ENCODE results near the gene CARD10. TPM values are rescaled to one million over a fixed set of nuclear protein-coding genes. Genes with fewer than 3 reads are reported as not detected.

The CARD10 gene
- total RNA-seq, 2 experiments from 2014 or later = 0.09 to 0.18 TPM

DNA sequence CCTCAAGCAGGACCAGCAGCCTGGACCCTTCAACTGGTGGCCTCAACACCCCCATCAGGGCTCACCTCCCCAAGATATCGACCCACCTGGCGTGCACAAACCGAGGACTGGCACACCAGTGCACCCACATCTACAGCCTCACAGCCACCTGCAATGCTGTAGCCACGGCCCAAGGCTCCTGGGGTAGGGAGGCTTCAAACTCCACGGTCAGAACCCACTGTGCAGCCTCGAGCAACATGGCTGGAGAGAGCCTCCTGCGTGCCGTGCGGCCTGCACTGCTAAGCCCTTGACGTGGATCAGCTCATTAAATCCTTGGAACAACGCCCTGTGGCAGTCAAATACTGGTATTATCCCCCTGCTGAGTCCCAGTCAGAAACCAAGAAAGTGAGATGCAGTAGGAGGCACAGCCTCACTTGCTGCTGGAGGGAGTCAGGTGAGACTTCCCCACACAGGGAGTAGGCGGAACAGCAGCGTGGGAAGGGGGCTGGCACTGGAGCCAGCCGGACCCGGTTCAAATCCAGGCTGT is 4.6 kb downstream of the CARD10 start:
- ChIA-PET POLR2A (no interaction called here), CTCF (no interaction called here)
- no peak overlapping the region for H3K4me3 Mint-ChIP-seq
- no peak overlapping the region for H3K27ac Mint-ChIP-seq
- intact Hi-C loops (cut with micrococcal nuclease) = no loop called here
- TF ChIP-seq, protein P1, sequence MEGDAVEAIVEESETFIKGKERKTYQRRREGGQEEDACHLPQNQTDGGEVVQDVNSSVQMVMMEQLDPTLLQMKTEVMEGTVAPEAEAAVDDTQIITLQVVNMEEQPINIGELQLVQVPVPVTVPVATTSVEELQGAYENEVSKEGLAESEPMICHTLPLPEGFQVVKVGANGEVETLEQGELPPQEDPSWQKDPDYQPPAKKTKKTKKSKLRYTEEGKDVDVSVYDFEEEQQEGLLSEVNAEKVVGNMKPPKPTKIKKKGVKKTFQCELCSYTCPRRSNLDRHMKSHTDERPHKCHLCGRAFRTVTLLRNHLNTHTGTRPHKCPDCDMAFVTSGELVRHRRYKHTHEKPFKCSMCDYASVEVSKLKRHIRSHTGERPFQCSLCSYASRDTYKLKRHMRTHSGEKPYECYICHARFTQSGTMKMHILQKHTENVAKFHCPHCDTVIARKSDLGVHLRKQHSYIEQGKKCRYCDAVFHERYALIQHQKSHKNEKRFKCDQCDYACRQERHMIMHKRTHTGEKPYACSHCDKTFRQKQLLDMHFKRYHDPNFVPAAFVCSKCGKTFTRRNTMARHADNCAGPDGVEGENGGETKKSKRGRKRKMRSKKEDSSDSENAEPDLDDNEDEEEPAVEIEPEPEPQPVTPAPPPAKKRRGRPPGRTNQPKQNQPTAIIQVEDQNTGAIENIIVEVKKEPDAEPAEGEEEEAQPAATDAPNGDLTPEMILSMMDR (IDR thresholded peaks at IDR 0.05) = no peak
- H3K4me1 Mint-ChIP-seq (ENCODE audit: low read depth) = no peaks in the 10 kb centered on the region
- DNase-seq = no peak
- peaks cover 9% of the 10 kb centered on the region for H3K27me3 Mint-ChIP-seq
- no peaks in the 10 kb centered on the region for H3K9me3 Mint-ChIP-seq
- ATAC-seq = no peak
- H3K36me3 Mint-ChIP-seq (ENCODE audit: low read depth) = no peaks in the 10 kb centered on the region

DNA sequence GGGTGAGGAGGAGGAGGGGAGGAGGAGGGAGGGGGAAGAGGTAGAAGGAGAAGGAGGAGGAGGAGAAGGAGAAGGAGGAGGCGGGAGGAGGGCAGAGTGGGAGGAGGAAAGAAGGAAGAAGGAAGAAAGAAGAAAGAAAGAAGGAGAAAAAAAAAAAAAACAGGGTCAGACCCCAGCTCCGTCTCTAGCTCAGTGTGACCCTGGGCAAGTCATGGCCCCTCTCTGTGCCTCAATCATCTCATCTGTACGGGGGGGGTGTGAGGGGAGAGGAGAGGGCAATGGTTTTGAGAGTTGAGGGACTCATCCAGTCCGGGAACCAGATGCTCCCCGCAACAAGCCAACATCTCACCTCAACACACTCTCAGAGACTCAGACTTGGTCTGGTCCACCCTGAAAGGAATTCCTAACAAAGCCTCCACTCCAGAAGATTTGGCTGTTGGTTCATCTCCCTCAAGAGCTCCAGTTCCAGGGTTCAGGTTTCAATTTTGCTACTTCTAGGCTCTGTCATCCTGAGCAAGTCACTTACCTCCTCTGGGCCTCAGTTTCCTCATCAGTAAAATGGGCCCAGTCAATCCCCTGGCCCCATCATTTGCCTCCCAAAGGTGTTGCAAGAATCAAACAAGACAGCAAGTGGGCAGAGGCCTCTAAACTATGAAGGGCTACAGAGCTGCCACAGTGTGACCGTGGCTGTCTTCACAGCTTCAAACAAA is 7.7 kb downstream of the CARD10 start:
- ATAC-seq = no peak
- Mint-ChIP-seq H3K27ac (no peak overlapping the region), H3K9me3 (no peaks in the 10 kb centered on the region), H3K36me3 (ENCODE audit: low read depth) (no peaks in the 10 kb centered on the region), H3K4me1 (ENCODE audit: low read depth) (no peaks in the 10 kb centered on the region), H3K4me3 (no peak overlapping the region), H3K27me3 (no peaks in the 10 kb centered on the region)
- ChIA-PET CTCF (interaction anchor here (1.3 kb wide), 1 partner anchor 56 kb away, joined by 5 read pairs; no protein-coding TSS in a partner anchor), POLR2A (no interaction called here)
- TF ChIP-seq, protein P1 (IDR thresholded peaks at IDR 0.05) = no peak
- intact Hi-C loops (cut with micrococcal nuclease) = no loop called here
- DNase-seq = no peak

DNA sequence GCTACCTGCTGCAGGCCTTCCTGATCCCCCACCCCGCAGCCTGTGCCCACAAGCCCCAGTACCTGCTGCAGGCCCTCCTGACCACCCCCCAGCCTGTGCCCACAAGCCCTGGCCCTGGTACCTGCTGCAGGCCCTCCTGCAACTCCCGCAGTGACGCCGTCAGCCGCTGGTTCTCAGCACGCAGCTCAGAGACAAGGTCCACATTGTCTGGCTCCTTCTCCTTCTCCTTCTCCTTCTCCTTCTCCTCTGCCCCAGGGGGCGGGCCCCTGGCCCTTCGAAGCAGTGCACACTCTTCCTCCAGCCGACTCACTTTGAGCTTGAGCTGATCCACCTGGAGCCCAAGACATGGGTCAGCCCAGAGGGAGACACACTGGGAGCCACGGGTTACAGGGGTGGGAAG is 9.1 kb downstream of the CARD10 start:
- Mint-ChIP-seq H3K27me3 (no peaks in the 10 kb centered on the region), H3K4me1 (ENCODE audit: low read depth) (no peaks in the 10 kb centered on the region)
- POLR2A ChIA-PET = no interaction called here

DNA sequence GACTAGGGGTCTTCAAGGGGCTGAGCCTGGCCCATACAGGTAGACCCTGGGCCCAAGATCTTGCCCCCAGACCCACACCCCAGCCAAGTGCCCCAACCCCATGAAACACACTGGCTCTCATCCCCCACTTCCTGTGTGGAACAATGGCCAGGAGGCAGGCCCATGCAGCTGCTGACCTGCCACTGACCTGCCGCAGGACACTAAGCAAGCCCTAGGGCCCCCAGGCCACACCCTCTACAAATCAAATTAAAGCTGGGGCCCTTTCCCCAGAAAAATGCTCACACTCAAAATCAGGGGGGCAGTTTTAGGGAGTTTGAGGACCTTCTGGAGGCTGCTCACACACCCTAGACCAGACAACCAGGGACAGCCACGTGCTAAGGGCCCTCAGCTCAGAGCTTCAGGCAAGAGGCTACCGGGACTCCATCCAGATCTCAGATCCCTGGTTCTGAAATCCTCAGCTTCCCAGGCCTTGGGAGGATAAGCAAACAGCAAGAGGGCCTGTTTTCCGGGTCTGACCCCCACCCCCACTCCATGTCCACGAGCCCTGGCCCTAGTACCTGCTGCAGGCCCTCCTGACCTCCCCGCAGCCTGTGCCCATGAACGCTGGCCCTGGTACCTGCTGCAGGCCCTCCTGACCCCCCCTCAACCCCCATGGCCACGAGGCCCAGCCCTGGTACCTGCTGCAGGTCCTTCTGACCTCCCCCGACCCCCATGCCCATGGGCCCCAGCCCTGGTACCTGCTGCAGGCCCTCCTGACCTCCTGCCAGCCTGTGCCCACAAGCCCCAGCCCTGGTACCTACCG is 10.0 kb downstream of the CARD10 start:
- ATAC-seq = no peak
- CTCF ChIA-PET = interaction anchor here (1.3 to 1.6 kb wide), 2 partner anchors 11 to 83 kb away, joined by 3 to 7 read pairs; no protein-coding TSS in a partner anchor
- TF ChIP-seq, protein P1 (IDR thresholded peaks at IDR 0.05) = no peak

More for the DNA sequence above, 9.1 kb downstream of the CARD10 start:
- no peak for ATAC-seq
- intact Hi-C loops (cut with micrococcal nuclease) = no loop called here
- CTCF ChIA-PET = no interaction called here
- Mint-ChIP-seq H3K36me3 (ENCODE audit: low read depth) (no peaks in the 10 kb centered on the region), H3K27ac (no peak overlapping the region), H3K9me3 (no peaks in the 10 kb centered on the region), H3K4me3 (no peak overlapping the region)
- TF ChIP-seq, protein P1 (IDR thresholded peaks at IDR 0.05) = no peak
- no peak for DNase-seq

More for the DNA sequence above, 10.0 kb downstream of the CARD10 start:
- intact Hi-C loops (cut with micrococcal nuclease) = no loop called here
- no peak overlapping the region for H3K4me3 Mint-ChIP-seq
- no peaks in the 10 kb centered on the region for H3K36me3 Mint-ChIP-seq (ENCODE audit: low read depth)
- no peak for DNase-seq
- H3K4me1 Mint-ChIP-seq (ENCODE audit: low read depth) = no peaks in the 10 kb centered on the region
- no peak overlapping the region for H3K27ac Mint-ChIP-seq
- H3K27me3 Mint-ChIP-seq = no peaks in the 10 kb centered on the region
- H3K9me3 Mint-ChIP-seq = no peaks in the 10 kb centered on the region
- POLR2A ChIA-PET = no interaction called here

Measured in activated CD8-positive, alpha-beta T cell treated with anti-CD3 and anti-CD28 coated beads for 36 hours (primary cell).